Muscle of back (tissue), 11 donors: ENCODE results near the gene CLCNKA. TPM values are rescaled to one million over a fixed set of nuclear protein-coding genes. Genes with fewer than 3 reads are reported as not detected.
"Not testable (repeated sequence)": the region's sequence is repeated elsewhere in the genome, so short reads cannot be mapped to it uniquely, and the experiment has no call there.

ENCODE experiments used
- DNase-seq, 3 donors: peaks; one replicate each; pipeline versions ENCODE4 v3.0.0 to v3.0.0-alpha.2; 2013
- polyA plus RNA-seq, 10 donors: library from polyadenylated mRNA; unstranded; fragments of 120-200 nt; gene quantifications; one replicate each; pipeline ENCODE4 v1.2.1, GENCODE V29; 2013; ENCODE audit not compliant: insufficient read length in 10 of 10

The CLCNKA gene
- polyA plus RNA-seq, 10 donors: 0.27 to 1.2 (median 0.59) TPM

DNA sequence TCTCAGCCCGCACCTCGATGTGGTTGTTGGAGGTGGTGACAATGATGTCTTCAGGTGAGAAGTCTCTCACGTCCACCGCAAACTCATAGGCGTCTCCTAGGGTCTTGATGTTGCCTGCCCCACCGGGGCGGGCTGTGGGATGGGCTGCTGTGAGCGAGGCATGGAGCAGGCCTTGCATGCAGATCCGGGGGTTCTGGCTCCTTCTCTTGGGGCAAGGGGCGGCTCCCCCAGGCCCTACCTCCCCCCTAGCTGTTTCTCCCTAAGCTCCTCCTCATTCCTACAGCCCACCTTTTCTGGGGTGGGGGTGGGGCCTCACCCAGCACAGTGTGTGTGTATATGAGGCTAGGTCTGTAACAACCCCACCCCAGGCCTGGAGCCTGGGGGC, 4.8 kb upstream of the CLCNKA start:
- DNase-seq: no peak

DNA sequence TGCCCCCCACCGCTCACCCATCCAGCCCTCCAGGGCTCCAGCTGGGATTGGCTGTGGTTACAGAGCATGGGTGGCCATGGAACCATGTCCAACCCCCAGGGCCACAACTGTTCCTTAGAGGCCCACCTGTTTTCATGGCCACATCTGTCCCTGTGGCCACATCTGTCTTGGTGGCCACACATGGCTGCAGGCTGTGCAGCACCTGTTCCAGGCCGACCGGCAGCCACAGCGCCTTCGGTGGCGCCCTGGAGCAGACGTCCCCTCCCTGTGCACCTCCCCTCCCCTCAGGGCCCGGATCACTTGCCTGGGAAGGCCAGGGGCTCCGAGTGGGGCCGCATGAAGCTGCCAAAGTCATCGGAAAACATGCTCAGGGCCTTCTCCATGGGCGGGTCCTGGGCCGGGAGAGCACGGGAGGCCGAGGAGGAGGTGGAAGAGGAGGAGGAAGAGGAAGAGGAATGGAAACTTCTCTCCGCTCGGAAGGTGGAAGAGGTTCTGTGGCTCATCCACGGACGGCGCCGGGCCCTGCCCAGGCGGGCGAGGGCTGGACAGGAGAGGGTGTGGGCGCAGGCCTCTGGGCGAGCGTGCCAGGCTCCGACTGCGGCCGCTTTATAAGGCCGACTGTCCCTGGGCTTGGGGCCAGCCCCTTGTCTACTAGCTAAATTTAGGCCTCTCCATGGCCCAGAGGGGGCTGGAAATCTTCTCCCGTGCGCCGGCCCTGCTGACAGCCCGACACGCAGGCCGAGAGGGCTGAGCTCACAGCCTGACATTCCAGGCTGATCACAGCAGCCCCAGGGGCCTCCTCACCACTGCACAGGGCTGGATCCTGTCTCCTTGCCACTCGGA, 4.2 kb upstream of the CLCNKA start, which contains the start of gene HSPB7:
HSPB7 (minus strand) TSS at position 583 of the 843 bp plus-strand sequence; CDS start at position 503, 80 bp downstream.
- DNase-seq: peak; percentile 86 to 95 (median 91)

DNA sequence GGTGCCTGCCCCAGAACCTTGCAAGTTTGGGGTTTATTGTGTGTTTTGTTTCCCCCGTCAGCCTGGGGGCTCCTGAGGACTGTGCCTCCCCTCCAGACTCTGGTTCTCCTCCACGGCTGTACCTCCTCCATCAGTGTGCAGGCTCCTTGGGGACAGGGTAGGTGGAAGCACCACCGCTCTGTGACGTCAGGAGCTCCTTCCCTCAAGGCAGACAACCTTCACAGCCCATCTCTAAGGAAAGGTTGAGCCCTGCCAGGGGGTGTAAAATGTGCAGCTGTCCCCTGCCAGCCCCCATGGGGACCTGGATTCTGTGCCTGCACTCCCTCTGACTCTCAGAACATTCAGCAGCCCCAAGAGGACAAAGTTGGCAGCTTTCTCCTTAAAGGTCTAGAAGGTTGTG, 3.5 kb upstream of the CLCNKA start:
- DNase-seq: peak in 1 of 3 donors; percentile 26

DNA sequence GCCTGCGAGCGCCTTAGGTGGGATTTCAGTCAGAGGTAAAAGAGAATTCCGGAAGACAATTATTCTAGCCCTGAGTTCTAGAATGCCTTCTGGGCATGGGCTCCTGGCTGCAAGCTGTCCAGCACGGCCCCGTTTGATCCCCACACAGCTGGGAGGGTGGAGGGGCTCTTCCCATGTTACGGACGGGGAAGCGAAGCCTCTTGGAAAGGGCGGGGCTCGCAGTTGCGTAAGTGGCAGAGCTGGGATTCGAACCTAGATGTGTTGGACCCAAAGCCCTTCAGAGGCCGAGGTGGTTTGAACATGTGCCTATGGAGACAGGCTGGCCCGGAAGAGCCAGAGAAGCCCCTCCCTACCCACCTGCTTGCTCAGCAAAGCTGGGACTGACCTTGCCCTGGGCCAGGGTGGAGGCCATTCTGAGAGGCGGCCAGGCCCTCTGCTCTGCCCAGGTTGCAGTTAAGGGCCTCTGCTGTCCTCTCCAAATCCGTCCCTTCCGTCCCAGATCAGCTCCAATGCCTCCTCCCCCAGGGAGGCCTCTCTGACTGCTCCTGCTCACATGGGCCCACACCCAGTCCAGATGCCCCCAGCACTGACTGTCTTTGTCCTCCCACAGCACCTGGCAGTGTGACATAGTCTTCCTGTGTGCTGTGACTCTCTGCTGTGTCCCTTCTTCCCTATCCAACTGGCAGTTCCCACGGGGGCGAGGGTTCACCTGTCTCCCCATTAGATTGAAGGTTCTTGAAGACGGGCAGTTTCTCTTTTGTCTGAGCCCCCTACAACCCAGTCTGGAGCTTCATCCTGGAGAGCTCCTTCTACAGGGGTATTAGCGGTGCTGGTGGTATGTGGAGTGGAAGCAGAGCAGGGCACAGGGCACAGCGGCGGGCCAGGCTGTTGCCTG, 2.8 kb upstream of the CLCNKA start:
- DNase-seq: no peak

DNA sequence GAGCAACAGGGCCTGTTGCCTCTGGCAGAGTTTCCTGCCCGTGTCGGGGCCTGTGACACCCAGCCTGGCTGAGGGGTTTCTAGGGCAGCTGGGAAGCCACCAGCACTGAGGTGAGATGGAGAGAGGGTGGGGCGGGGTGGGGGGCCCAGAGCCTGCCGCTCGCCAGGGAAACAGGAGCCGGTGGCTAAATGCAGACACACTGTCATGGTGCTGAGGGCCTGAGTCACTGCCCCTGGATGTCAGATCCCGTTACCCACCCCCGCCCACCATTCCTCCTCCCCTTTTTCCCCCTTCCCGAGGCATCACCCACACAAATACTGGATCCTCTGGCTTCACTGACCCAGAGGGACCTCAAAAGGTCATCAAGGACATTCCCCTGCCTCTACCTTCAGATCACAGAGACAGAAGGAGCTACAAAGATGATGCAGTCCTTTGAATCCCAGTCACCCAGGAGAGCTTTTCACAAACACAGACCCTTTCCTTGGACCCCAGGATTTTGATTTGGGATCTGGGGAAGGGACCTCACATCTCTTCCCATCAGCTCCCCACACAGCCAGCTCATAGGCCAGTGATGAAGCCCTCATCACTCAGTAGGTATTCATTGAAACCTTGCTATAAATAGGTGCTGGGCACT, 2.1 kb upstream of the CLCNKA start:
- peak in 2 of 3 donors; percentile 46 to 49 for DNase-seq

DNA sequence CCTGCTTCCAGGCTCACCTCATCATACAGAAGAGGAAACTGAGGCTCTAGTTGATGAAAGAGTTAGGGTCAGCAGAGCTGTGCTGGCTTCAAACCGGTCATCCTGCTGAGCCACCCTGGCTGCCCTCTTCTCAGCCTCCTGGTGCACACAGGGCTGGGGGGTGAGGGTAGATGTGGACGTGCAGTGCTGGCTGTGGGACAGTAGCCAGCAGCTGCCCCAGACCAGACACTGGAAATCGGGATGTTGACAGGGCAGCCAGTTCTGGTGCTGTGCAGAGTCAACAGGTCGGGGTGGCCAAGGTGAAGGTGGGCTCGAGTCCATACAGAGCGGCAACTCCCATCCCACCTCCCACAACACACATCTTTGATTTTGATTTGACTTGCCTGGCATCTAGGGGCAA, 1.5 kb upstream of the CLCNKA start:
- DNase-seq: no peak

DNA sequence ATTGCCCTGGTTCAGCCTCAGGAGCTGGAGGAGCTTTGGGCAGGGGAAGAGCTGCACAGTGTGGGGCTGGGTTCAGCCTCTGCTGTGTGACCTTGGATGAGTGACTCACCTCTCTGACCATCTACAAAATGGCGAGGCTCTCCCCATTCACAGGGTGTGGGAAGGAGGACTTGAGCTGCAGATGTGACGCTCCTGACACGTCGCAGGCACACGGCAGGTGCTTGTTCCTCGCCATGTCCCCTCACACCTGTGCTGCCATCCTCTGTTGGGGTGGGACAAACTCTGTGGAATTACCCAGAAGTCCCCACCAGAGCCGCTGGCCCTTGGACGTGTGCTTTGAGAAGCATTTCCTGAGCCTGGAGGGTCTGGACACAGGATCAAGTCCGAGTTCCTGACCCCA, 958 bp upstream of the CLCNKA start:
- DNase-seq: not testable (repeated sequence)

DNA sequence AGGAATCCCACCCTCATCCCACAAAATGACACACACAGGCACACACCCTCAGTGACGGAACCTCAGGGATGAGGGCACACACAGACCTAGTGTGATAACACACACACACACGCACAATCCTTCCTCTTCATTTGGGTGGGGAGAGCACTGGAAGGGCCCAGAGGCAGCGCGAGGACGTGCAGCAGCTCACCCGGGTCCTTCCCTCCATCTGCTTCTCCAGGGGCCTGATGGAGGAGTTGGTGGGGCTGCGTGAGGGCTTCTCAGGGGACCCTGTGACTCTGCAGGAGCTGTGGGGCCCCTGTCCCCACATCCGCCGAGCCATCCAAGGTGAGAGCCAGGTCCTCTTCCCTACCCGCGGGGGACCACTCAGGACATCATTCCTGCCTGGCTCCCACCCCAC, 557 bp downstream of the CLCNKA start:
- DNase-seq: no peak

DNA sequence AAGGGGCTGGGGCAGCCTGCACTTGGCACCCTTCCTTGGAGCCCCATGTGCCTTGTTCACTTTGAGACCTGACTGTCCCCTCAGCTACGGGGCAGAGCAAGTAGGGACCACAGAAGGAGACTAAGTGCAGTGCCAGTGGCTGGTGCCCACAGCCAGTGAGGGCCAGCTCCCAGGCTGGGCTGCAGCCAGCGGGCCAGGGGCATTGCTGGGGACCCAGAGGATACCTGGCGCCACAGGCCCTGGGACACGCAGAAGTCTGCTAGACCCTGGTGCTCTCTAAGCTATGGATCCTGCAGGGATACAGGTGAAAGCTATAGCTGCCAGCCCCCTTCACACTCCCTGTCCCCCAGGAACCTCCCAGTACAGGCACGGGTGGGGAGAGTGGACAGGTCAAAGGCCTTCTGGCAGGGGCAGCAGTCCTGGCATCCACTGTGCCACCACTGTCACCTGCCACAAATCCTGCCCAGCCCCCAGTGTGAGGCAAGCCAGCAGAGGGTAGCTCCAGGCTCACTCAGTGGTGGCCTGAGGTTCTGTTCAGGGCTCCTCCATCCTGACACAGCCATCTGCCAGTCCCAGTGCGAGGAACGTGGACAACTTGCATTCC, 1.3 kb downstream of the CLCNKA start:
- no peak for DNase-seq

DNA sequence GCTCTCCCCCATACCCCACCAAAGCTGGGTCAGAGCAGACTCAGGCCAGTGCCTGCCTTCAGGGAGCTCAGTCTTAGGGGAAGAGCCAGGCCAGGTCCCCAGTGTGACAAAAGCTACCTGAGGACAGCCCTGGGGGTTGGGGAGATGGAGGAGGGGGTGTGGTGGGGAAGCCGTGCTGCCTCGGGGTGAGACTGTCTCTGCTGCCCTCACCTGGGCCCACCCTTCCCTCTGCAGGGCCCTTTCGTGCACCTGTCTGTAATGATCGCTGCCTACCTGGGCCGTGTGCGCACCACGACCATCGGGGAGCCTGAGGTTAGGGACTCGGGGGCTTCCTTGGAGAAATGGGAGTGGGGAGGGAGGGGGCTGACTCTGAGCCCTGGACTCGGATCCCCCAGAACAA, 4.5 kb downstream of the CLCNKA start:
- not testable (repeated sequence) for DNase-seq

DNA sequence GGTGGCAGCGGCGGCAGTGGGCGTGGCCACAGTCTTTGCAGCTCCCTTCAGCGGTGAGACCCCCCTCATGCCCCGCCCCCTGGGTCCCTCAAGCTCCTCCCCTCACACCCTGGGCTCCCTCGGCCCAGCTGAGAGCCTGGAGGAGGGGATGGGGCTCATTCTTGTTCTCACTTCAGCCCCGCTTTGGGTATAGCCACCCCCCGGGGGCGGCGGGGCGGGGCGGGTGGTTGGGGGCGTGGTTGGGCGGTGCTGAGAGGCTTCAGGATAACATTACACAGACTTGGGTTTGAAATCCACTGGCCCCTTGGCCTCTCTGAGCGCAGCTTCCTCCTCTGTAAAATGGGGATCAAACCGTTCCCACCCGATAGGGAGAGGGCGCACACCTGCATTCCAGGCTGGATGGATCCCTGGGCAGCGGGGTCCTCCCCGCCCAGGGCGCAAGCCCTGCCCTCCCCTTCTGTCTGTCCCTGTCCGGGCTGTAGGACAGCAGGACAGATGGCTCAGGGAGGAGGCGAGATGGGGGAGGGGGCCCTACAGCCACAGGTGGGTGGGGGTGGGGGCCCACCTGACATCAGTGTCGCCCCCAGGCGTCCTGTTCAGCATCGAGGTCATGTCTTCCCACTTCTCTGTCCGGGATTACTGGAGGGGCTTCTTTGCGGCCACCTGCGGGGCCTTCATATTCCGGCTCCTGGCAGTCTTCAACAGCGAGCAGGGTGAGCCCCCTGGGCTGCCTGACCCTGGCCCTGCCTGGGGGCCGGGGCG, 5.1 kb downstream of the CLCNKA start:
- no peak for DNase-seq

DNA sequence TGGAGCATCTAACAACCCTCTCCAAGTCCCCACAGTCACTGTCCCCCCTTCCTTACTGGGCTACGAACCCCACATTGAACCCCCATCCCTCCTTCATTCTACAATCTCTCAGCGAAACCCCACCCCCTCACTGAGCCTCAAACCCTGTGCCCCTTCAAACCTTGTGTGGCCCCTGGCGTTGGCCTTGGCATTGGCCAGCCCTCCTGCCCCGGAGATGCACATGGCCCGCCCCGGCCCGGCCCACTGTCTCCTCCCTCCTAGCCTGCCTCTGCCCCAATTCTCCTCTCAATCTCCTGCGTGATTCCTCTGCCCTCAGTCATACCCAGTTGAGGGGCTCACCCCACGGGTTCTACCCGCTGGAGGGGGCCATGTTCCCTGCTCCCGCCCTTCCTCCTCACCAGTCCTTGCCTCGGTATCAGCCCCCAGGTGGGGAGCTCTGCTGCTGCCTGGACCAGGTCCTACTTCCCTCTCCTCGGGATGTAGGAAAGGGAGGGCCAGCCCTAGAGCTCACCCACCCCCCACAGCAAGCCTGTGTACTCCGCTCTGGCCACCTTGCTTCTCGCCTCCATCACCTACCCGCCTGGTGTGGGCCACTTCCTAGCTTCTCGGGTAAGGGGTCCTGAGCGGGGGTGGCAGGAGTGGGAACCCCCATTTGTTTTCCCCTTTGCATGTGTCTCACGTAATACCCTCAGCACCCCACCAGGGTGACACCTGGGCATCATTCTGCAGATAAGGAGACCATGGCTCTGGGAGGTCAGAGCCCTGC, 6.6 kb downstream of the CLCNKA start:
- no peak for DNase-seq

DNA sequence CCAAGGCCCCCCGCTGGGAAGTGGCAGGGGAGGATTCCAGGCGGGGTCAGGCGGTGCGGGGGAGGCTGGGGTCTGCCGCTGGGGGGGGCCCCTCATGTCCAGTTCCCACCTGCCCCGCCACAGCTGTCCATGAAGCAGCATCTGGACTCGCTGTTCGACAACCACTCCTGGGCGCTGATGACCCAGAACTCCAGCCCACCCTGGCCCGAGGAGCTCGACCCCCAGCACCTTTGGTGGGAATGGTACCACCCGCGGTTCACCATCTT, 7.1 kb downstream of the CLCNKA start:
- not testable (repeated sequence) for DNase-seq

DNA sequence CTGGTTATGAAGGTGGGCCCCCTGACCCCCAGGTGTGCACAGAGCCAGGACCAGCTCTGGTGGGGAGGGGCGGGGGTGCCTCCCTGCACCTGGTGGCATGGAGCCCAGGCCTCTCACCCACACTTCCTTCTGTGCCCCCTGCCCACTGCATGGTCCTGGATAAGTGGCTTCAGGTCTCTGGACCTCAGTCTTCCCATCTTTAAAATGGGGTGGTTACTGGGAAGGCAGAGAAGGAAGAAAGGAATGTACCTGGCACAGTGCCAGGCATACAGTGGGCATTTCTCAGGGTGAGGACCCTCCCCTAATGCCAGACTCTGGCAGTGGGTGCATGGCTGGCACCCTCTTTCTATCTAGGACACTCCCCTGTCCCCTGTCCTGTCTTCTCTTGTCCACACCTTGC, 7.5 kb downstream of the CLCNKA start:
- no peak for DNase-seq

DNA sequence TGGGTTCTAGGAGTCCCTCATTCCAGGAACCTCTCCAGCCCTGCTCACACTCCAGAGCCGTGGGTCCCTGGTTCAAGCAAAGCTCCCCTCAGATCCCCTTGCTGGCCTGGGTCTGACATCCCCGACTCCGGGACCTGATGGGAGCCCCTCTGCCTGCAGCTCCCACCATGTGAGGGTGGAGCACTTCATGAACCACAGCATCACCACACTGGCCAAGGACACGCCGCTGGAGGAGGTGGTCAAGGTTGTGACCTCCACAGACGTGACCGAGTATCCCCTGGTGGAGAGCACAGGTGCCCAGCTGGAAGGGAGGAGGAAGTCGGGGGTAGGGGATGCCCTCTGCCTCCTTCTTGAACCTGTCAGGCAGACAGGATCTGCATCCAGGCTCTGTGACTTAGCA, 9.7 kb downstream of the CLCNKA start:
- no peak for DNase-seq

DNA sequence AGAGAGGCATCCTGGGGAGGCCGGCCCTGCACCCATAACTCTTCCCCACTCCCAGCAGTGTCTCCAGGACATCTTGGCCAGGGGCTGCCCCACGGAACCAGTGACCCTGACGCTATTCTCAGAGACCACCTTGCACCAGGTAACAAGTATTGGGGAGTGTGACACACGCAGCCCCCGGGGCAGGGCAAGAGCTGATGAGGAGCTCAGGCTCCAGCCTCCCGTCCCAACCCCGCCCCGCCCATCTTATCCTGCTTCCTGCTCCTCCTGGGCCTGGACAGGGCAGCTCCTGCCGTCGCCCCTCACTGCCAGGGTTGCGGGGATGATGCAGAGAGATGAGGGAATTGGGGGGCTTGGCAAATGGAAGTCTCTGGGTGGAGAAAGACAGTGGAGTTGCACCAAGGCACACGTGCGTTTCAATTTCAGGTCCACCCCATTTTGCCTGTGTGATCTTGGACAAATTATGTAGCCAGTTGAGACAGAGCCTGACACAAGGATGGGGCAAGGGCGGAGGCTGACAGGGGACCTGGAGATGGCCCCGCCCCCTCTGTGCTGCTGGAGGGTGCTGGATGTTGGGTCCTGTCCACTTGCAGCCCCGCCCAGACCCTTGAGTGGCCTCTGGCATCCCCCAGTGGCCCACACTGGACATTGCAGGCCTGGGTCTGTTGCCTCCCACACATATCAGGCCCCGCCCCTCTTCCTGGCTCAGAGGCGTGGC, 10.7 kb downstream of the CLCNKA start:
- peak; percentile 72 to 86 (median 74) for DNase-seq

DNA sequence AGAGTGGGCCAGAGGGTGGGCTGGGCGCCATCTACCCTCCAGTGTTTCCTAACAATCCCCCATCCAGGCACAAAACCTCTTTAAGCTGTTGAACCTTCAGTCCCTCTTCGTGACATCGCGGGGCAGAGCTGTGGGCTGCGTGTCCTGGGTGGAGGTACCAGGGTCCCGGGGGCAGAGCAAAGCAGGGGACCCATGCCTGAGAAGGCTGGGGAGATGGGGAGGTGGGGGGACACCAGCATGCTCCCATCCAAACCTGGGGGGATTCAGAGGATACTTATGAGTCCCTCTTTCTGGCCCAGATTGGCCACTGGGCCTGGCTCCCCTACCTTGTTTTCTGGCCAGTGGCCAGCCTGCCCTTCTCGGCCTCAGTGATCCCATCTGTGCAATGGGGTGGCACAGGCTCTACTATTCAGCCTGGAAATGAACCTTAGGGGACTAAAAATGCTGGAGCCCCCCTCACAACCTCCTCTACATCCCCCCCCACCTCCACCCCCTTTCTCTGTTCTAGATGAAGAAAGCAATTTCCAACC, 11.3 kb downstream of the CLCNKA start:
- DNase-seq: not testable (repeated sequence)

DNA sequence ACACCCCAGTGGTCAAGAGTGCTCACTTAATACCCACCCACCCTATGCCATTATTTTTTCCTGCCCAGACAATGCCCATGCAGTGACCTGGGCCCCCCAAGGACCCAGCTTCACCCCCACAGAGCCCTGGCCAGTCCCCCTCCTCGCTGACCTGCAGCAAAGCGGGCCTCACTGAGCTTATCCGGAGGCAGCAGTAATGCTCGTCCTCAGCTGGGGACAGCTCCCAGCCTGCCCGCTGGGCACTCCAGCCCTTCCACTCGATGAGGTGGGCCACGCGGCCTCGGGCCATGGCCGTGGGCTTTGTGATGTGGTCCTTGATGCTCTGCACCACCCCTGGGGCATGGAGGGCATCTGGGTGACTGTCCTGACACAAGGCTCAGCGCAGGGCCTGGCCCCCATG, 14.6 kb downstream of the CLCNKA start:
- not testable (repeated sequence) for DNase-seq

DNA sequence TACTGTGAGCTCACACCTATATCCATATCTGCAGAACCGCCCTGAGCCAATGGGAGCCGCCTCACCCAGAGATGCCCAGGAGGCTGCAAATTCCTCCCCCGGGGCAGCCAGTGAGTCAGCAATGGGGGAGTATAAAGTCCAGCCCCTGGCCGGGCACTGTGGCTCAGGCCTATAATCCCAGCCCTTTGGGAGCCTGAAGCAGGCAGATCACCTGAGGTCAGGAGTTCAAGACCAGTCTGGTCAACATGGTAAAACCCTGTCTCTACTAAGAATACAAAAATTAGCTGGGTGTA, 16.7 kb downstream of the CLCNKA start:
- no peak for DNase-seq

DNA sequence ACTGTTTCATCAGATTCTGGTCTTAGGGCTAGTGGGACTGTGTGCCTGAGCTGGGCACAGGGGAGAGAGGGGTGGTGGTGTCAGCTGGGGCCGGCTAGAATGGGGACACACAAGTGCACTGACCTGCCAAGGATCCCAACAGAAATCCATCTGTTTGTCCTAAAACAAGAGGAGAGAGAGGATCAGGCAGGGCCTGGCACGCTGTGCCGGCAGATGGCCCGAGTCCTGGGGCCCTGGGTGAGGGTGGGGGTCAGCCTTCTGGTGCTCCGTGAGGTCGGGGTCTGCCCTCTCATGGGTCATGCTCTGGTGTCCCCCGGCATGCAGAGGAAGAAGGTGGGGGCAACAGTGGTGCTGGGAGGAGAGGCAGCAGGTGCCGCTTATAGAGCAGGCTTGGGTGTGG, 18.0 kb downstream of the CLCNKA start:
- DNase-seq: not testable (repeated sequence)
